Hematopoietic multipotent progenitor cell treated with erythropoietin and hydrocortisone succinate and interleukin-3 and kit ligand, for 4 days (in vitro differentiated cells): ENCODE data around the gene MRFAP1L1.
"Not testable (repeated sequence)": the region's sequence is repeated elsewhere in the genome, so short reads cannot be mapped to it uniquely, and the experiment has no call there.

ENCODE experiments used
- DNase-seq: peaks from one replicate; pipeline ENCODE4 v3.0.0-alpha.2; 2015

MRFAP1L1 gene

GRCh38 chr4:6733358-6734164 lies 23.9 kb upstream of the MRFAP1L1 start:
- no peak for DNase-seq

DNA sequence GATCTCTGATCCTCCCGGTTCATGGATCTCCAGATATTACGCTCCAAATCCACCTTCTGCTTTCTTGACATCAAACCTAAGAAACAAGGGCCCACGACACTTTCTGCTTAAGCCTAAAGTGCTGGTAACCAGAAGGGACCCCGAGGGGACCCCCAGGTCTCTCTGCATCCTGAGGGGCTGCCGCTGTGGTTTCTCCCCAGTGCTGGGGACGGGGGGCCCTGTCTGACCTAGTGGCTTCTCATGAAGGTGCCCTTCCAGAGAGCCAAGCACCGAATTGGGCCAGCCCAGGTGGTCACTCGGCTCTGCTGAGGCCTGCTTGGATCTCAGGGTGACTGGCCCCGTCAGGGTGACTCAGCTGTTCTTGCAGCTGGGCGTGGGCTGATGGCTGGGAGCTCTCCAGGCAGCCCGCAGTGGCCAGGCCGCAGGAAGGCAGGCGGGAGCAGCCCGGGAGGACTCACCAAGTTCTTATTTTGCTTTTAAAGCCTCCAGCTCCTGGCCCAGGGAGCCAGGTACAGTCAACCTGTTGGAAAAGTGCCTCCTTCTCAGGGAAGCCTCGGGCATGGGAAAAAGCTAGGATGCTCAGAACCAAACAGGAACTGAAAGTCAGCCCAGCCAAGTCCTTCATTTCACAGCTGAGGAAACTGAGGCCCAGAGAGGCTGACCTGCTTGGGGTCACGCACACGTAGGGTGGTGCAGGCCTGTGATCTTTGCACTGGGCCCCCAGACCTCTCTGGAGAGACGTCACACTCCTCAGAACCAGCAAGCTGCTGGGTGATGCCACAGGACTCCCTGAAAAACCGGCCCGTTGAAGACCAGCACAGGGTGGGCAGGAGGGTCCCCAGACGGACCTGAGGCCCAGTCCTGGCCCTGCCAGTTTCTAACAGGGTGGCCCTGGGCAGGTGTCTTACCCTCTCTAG lies 23.0 kb upstream of the MRFAP1L1 start:
- DNase-seq: peak; percentile 87

GRCh38 chr4:6731780-6732179 lies 22.1 kb upstream of the MRFAP1L1 start:
- DNase-seq: no peak

DNA sequence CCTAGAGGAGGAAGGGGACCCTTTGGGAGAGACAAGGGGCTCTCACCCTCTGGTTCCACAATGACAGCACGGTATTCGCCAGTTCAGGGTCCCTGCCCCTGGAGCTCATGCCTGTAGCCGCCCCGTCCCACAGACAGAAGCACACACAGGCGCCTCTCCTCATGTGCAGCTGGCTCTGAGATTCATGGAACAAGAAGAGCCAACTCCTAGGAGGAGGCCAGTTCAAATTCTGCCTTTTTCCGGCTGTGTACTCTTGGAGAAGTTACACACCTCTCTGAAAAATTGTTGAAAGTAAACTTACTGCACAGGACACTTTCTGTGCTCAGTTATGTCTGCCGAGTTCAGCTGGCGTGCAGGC lies 21.6 kb upstream of the MRFAP1L1 start:
- DNase-seq: no peak

DNA sequence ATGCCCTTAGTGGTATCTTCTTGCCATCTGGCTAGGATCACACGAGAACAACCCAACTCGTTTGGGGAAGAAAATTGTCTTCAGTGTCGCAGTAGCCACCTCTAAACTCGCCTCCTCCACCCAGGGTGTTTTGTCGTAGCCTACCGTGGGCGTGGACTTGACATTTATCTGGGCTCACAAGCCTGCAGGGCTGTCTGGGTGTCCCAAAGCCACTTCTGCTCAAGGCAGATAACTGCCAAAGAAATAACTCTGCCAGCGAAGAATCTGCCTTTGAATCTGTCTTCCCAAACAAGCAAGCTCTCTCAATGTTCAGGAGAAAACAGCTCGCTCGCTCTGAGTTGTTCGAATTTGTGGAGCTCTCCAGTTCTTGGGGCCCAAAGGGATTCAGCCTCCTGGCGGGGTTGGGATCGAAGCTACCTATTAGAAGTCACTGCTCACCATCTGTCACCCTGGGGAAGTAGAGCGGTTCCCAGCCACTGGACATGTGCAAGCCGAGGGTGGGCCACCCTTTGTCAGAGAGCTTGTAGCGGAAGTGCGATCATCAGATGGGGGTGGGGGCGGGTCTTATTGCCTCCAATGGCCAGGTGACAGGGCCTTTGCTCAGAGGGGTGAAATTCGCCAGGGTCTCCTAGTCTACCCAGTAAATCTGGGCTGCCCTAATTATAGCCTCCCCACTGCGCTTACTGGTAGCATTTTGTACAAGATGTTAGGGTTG lies 21.1 kb upstream of the MRFAP1L1 start:
- DNase-seq: peak; percentile 97

DNA sequence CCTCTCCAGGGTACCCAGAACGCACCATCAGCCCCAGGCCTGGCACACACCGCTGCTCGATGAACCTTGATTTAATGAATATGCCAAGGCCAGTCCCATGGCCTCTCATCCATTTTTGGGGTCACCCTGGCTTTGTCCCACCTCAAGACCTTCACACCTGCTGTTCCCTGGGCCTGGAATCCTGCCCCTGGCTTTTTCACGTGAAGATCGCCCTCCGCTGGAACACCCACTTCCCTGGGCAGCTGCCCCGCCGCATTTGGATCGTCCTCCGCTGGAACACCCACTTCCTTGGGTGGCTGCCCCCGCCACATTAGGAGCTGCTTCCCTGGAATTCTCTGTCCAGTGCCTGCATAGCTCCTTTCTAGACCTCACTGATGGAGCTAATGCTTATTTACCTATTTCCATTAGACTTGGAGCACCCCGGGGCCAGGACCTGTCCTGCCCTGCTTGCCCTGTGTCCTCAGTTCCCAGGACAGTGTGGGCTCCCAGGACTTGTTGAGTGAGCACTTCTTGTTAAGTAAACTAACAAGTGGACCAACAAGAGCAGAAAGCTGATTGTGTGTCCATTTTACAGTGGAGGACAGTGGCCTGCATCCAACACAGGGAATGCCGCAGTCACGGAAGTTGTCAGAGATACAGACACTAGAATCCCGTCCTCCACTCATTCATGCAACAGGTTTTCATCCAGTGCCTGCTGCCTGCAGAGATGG lies 18.8 kb upstream of the MRFAP1L1 start:
- DNase-seq: no peak

- DNase-seq: no peak
Measured at GRCh38 chr4:6727943-6728250, 18.2 kb upstream of the MRFAP1L1 start.

GRCh38 chr4:6727081-6727942 lies 17.6 kb upstream of the MRFAP1L1 start:
- peak; percentile 32 for DNase-seq

DNA sequence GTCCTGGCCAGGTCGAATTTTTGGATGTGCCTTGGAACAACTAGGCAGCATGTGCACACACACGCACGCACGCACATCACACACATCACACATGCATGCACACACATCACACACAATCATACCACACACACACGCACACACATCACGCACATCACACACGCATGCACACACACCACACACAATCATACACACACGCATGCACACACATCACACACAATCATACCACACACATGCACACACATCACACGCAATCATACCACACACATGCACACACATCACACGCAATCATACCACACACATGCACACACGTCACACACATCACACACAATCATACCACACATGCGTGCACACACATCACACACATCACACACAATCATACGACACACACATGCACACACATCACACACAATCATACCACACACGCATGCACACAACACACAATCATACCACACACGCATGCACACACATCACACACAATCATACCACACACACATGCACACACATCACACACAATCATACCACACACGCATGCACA lies 15.8 kb upstream of the MRFAP1L1 start:
- DNase-seq: not testable (repeated sequence)

DNA sequence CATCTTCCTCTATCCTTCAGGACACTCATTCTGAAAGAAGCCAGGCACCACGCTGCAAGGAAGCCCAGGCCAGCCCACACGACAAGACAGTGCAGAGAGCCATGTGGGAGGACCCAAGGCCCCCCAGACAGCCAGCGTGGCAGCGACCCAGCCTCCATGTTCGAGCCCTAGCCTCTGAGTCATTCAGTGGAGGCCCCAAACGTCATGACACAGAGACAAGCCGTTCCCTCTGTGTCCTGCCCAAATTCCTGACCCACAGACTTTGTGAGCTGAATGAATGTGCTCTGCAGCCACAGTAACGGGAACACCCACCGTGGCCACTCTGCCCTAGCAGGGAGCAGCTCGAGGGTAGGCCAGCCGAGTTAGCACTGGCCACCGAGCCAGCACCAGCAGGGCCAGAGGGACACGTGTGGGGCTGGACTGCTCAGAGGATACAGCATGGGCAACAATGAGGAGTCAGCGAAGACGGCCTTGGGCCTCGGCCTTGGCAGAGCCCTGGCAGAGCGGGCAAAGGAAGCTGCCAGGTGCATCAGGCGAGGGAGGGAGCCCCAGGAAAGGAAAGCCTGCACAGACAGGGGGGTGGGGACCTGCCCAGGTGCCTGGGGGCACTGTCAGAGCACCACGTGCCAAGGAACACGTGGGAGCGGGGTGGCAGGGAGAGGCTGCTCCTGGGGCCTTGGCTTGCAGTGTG lies 14.9 kb upstream of the MRFAP1L1 start:
- DNase-seq: no peak

DNA sequence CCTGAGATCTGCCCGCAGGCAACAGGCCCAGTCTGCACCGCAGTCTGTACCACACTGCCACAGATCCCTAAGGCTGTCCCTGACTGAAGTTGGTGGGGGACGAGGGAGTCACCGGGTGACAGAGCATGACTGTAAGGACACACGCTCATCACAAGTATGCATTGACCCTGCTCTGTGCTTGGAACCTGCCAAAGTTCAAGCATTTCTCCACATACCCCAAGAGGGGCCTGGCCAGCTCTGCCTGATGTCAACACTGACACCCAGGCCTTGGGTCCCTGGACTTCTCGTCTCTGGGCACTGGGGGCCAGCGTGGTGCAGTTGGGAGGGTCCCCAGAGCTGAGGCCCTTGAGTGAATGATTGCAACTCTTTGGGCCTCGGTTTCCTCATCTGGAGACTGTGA lies 14.2 kb upstream of the MRFAP1L1 start:
- no peak for DNase-seq

GRCh38 chr4:6722891-6723290 lies 13.2 kb upstream of the MRFAP1L1 start:
- no peak for DNase-seq

DNA sequence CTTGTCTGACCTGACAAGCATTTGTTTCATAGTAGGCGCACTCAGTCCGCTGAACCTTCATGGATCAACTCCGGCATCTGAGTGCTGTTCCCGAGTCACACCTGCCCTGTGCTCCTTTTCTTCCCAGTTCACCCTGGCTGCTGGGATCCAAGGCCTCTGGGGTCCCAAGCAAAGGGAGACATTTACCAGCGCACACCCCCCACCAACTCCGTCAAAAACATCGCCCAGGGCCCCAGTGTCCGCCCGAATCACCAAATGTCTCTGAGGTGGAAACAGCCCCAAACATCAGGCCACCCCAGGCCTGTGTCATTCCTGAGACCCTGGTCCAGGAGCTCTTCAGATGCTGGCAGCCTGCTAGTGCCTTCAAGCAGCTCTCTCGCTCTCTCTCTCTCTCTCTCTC lies 11.5 kb upstream of the MRFAP1L1 start:
- DNase-seq: no peak

DNA sequence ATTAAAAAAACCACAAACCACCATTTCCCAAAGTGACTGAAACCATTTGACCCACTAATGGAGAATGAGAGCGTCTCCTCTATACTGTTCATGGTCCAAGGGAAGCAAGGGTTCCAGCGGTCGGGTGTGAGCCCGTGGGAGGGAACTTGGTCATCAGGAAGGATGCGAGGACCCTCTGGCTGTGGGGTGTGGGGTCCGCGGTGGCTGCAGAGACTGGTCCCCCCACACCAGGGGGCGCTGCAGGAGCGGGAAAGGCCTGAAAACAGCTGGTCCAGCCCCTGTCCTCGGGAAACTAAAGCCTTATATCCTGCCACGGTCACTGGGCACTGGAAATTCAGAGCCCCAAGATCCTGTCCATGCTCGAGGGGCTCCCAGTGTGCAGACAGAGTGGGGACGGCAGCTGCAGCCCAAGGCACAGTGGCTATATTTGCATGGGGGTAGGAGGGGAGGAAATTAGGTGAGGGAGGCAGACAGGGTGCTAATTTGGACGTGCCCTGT lies 10.6 kb upstream of the MRFAP1L1 start:
- DNase-seq: peak; percentile 88

DNA sequence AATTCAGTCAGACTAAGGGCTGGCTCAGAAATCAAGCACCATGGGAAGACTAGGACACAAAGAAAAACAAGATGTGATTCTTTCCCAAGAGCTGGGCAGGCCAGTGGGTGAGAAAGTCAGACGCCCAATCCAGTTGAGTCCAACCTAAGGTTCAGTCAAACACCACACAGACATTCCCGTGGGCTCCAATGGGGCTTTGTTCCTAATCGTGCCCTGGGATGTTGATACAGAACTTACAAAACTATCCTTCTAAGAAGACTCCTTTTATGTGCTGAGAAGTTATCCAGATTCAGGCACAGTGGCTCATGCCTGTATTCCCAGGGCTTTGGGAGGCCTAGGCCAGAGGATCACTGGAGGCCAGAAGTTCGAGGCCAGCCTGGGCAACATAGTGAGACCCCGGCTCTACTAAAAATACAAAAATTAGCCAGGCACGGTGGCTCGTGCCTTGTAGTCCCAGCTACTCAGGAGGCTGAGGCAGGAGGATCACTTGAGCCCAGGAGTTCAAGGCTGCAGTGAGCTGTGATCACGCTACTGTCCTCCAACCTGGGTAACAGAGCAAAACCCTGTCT lies 10.0 kb upstream of the MRFAP1L1 start:
- no peak for DNase-seq

DNA sequence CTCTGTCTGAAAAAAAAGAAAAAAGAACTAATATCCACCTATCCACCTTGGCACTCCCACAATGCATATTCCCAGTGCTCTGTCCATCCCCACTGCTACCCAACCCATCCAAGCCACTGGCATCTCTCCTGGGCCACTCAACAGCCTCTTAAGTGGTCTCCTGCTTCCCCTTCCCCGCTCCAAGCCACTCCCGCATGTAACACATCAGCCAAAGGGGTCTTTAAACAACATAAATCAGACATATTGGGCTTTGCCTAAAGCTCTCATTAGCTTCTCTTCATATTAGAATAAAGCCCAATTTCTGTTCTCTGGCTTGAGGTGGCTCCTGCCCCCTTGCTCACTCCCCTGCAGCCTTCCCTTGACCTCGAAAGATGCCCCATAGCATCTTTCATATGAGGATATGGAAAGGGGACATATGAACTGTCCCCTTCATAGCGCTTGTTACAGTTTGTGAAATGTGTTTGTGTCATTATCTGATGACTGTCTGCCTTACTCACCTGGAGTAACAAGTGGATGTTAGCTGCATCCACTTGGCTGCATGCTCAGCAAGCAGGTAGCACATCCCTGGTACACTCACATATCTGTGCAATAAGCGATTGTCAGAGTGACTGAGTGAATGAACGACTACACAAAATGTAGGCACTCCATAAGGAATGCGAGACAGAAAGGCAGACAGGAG lies 9.4 kb upstream of the MRFAP1L1 start:
- no peak for DNase-seq

GRCh38 chr4:6716958-6717655 lies 7.4 kb upstream of the MRFAP1L1 start:
- DNase-seq: no peak

GRCh38 chr4:6716018-6716911 lies 6.6 kb upstream of the MRFAP1L1 start, which contains the start of gene BLOC1S4:
TSS of gene BLOC1S4 (plus strand) at chr4:6716174. CDS start at chr4:6716210, 36 bp downstream.
- DNase-seq: peak; percentile 96
